ENCODE measurements around the gene C19orf12.
"Not testable (repeated sequence)": the region's sequence is repeated elsewhere in the genome, so short reads cannot be mapped to it uniquely, and the experiment has no call there.

The C19orf12 gene

DNA sequence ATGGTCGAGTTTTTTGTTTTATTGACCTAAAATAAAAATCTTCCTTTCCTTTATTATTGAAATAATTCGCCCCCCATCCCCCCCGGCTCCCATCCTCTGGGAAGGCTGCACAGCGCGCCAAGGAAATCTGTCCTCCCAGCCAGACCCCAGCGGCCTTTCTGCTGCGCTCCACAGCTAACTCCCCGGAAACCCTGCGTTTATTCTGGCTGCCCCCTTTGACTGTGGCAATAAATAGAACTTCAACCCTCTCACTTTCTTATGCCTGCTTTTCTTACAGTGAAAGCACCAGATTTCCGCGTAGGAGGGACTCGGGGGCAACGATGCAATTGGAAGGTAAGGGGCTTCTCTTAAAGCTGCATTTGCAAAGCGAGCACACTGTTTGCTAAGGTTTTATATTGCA is 9.7 kb upstream of the C19orf12 start:
- DNase-seq, result no peak

GRCh38 chr19:29724102-29724641 is 9.1 kb upstream of the C19orf12 start:
- DNase-seq, result no peak

GRCh38 chr19:29717051-29717450 is 2.0 kb upstream of the C19orf12 start:
- DNase-seq, result no peak

- DNase-seq, result no peak
Measured at GRCh38 chr19:29715701-29716581, 880 bp upstream of the C19orf12 start.

DNA sequence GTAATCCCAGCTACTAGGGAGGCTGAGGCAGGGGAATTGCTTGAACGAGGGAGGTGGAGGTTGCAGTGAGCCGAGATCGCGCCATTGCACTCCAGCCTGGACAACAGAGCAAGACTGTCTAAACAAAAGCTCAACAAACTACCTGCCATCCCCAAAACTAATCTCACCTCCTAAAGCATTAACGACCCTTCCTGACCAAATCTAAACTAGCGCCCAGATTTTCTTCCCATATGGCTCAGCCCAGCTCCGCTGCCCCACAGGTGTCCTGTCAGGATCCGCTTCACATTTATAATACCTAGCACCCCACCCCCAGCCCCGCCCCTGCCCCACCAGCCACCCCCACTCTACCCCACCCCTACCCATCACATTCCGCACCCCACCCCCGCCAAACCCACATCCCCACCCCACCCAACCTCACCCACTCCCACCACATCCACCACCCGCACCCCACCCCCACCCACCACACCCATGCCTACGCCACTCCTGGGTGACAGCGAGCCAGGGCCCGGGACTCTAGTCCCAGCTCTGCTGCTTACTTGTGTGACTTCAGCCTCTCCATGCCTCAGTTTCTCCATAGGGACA is 599 bp downstream of the C19orf12 start:
- DNase-seq, result no peak

DNA sequence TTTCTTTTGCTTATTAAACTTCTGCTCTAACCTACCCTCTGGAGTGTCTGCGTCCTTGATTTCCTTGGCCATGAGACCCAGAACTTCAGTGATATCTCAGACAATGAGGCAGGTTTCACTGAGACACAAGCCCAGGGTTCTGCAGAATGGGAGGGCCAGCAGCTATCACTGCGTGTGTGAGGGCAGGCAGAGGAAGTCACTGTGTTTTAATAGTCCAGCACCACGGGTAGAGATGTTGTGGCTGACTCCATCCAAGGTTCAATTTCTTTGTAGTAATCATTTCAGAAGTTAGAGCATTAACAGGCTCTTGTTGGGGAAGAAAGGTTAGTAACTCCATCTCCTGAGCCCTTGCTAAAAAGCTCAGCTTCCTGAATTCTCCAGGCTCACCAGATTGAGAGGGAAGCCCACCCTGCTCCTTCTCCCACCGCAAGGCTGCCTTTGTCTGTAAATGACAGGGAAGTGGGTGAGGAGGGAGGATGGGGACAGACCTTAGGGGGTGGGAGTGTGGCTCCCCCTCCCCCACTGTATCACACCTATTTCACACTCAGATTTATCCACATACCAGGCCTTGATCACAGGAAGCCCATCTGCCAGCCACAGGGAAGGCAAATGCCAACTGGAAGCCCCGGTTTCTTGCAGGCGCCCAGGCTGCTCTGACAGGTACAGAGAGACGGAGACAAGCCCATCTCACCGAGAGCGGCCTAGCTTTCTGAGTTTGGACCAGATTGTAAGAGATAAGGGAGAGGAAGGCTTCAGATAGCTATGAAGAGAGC is 2.1 kb downstream of the C19orf12 start:
- no peak for DNase-seq

GRCh38 chr19:29711584-29712132 is 3.4 kb downstream of the C19orf12 start:
- no peak for DNase-seq

GRCh38 chr19:29709440-29709798 is 5.6 kb downstream of the C19orf12 start:
- not testable (repeated sequence) for DNase-seq

- no peak for DNase-seq
Measured at GRCh38 chr19:29708554-29709439, 6.3 kb downstream of the C19orf12 start.

DNA sequence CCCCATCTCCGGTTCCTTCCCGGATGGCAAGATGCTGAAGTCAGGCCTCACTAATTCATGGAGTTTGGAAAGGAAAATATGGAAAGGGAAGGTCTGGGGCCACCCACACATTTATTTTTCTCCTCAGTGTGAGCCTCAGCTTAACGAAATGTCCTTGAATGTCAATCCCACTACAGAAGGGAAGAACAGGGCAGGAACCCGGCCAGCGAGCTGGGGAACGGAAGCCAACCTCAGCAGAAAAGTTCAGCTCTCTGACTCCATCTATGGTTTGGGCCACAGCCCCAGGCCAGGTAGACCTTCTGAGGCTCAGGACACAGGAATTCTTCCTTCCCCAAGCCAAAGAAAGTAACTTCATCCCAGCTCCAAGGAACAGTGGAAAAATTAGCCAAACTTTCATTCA is 8.4 kb downstream of the C19orf12 start:
- no peak for DNase-seq

DNA sequence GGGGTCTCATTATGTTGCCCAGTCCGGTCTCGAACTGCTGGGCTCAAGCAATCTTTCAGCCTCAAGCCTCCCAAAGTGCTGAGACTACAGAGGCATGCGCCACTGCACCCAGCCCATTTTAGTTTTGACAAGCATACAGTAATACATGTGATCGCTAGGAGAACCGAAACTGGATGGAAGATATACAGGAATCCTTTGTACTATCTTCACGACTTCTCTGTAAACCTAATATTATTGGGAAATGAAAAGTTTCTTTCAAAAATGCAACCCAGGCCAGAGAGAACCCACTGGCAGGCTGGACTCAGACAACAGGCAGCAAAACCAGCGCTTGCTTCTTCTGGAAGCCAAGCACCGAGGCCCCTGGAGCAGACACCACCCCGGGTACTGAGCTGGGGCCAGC is 9.4 kb downstream of the C19orf12 start:
- DNase-seq, result no peak

DNA sequence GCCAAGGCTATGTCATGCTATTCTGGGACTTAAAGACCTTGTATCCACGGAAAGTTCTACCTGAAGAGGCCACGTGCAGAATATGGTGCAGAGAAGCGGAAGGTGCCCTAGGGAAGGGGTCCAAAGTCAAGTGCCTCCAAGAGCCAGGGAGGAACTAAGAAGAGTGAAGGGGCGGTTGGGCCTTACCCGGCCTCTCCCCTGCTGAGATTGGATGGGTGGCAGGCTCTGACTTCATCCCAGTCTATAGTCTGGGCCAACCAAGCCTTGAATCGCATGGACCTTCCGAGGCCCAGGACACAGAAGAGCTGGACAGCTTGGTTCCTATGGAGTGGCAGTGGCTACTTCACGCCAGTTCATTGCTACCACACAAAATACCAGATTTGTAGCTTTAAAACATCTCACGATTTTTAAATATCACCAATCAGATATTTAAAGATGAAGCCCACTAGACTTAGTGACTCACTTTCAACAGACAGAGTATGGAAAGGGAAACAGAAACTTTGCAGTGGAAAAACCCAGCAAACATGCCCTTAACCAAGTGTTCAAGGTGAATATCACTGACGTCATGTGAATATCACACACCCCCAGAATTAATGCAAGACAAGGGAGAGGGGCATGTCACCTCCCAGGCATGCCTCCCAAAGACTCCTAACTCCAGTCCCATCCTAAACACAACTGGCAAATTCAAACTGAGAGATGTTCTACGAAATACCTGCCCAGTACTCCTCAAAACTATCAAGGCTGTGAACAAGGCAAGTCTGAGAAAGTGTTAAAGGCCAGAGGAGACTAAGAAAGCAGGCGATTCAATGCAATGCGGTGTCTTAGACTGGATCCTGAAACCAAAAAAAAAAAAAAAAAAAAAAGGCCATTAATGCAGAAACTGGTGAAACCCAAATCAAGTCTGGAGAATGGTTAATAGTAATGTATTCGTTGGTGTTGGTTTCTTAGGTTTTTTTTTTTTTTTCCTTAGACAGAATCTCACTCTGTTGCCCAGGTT is 10.2 kb downstream of the C19orf12 start:
- no peak for DNase-seq

DNA sequence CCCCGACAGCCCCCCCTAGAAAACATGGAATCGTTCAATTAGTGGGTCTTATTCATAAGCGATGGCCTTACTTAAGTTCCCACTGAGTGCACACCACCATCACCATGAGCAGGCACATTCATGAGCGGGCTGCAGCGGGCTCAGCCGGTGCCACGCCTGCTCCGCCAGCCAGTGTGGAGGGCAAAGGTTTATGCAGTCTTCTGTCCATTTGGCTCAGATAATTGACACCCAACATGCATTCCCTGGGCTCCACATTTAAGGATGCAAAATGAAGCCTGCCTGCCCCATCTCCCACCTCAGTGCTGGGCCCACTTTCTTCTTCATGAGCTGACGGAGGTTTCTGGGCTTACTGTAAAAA is 12.1 kb downstream of the C19orf12 start:
- no peak for DNase-seq

DNA sequence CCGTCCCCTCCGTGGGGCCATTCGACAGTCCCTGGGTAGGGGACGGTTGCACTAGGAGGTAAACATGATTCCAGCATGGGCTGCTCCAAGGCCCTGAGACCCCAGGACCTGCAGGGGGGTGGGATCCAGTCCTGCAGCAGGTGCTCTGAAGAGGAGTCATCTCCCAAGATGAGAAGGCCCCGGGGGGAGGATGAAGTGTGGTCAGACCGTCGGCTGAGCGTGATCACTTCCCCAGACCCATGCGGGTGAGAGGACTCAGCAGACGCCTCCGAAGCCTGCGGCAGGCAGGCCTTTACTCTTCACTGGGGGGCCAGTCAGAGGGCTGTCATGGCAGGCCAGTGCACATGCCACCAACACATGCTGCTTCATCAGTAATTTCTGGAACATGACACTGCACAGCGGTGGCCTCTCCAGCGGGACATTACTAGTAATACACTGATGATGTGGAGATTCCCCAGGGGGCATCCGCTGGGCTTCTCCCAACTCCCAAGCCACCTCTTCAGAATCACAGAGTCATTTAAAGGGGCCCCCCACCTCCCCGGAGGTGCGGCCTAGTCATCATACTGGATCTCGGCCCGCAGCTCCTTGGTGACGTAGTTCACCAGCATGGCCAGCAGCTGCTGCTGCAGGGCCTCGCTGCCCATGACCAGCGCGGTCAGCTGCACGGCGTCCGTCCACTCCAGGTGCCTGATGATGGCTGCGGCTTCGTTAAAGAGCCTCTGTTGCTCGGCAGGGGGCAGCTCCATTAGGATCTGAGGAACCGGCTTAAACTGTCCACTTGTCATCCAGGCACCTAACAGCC is 12.7 kb downstream of the C19orf12 start:
- DNase-seq, result no peak

GRCh38 chr19:29700498-29700897 is 14.6 kb downstream of the C19orf12 start:
- no peak for DNase-seq

DNA sequence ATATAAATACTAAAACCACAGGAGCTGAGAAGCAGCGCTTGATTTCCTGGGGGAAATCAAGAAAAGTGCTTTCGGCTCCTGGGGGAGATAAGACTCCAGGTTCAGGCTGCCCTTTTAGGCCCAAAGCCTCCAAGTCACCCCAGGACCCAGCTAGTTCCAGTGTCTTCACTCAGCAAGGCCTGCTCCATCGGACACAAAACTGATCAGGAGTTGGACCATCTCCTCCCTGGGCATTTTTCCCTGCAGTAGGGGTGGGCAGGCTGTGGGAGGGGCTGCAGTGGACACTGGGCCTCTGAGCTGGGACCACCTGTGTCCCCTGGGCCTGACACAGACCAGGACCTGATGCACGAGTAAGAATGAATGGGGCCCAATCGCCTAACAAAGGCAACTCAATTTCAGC is 15.2 kb downstream of the C19orf12 start:
- no peak for DNase-seq

- DNase-seq, result no peak
Measured at GRCh38 chr19:29697523-29698261, 17.4 kb downstream of the C19orf12 start.

GRCh38 chr19:29696565-29696846 is 18.6 kb downstream of the C19orf12 start:
- DNase-seq, result no peak

- DNase-seq, result no peak
Measured at GRCh38 chr19:29695765-29696564, 19.1 kb downstream of the C19orf12 start.

Measured in DMS79 (cell line).